Measurements from ENCODE around the gene ZNF91.

DNA sequence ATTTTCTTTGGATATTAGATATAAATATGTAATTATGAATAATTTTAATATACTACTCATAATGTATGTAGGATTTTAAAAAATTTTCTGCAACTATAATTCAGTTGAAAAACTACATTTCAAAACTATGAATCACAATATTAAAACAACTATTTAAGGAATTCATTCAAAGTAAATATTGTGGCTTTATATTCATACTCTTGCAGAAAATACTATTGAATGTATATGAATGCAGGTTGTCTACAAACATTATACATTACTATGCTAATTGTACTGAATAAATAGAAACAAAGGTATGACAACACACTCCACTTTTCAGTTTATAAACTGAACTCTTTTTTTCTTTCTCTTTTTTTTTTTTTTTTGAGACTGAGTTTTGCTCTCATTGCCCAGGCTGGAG is 14.2 kb downstream of the ZNF91 start:
- TF ChIP-seq POLR2A (IDR thresholded peaks at IDR 0.05): no peak
- TF ChIP-seq, protein P1, sequence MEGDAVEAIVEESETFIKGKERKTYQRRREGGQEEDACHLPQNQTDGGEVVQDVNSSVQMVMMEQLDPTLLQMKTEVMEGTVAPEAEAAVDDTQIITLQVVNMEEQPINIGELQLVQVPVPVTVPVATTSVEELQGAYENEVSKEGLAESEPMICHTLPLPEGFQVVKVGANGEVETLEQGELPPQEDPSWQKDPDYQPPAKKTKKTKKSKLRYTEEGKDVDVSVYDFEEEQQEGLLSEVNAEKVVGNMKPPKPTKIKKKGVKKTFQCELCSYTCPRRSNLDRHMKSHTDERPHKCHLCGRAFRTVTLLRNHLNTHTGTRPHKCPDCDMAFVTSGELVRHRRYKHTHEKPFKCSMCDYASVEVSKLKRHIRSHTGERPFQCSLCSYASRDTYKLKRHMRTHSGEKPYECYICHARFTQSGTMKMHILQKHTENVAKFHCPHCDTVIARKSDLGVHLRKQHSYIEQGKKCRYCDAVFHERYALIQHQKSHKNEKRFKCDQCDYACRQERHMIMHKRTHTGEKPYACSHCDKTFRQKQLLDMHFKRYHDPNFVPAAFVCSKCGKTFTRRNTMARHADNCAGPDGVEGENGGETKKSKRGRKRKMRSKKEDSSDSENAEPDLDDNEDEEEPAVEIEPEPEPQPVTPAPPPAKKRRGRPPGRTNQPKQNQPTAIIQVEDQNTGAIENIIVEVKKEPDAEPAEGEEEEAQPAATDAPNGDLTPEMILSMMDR (IDR thresholded peaks at IDR 0.05): no peak
